Mesenteric fat pad (tissue), 1 donor: ENCODE measurements around the gene PLA2G2D. TPM values are rescaled to one million over a fixed set of nuclear protein-coding genes. Genes with fewer than 3 reads are reported as not detected.

Experiments
- DNase-seq: peaks from one replicate; pipeline ENCODE4 v3.0.0-alpha.2; 2020; ENCODE audit warnings: low spot score
- long read RNA-seq: library from polyadenylated mRNA; unstranded; transcript quantifications from one replicate; pipeline ENCODE4 v2.0.0, GENCODE V29; 2020
- total RNA-seq: library from RNA; stranded (reverse); fragmentation: NEBNext Ultra II Directional; extraction: Animal tissue kit (Norgen Biotek cat#: 25700); gene quantifications from one replicate; pipeline ENCODE4 v1.2.1, GENCODE V29; 2021
- donor health status: DM: yes; HTN: yes; CAD: no.

PLA2G2D gene, protein sequence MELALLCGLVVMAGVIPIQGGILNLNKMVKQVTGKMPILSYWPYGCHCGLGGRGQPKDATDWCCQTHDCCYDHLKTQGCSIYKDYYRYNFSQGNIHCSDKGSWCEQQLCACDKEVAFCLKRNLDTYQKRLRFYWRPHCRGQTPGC
- not detected for total RNA-seq
- long read RNA-seq, result 0 reads

DNA sequence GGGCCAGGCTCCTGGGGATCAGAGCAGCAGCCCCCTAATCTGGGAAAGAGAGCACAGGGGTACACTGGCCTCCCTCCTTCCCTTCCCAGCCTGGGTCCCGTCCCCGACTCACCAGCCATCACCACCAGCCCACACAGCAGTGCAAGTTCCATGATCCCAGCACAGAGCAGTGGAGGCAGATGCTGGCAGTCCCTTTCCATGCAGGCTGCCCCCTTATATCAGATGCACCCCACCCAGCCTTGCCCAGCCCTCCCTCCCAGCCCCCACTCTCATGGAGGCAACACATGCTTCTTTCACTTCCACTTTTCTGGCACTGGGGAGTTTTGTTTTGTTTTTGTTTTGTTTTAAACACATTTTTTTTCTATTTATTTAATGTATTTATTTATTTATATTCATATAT lies at the start of gene PLA2G2D:
PLA2G2D (minus strand) TSS at position 190 of the 400 bp plus-strand sequence; CDS start at position 152, 38 bp downstream.
- no peak for DNase-seq

DNA sequence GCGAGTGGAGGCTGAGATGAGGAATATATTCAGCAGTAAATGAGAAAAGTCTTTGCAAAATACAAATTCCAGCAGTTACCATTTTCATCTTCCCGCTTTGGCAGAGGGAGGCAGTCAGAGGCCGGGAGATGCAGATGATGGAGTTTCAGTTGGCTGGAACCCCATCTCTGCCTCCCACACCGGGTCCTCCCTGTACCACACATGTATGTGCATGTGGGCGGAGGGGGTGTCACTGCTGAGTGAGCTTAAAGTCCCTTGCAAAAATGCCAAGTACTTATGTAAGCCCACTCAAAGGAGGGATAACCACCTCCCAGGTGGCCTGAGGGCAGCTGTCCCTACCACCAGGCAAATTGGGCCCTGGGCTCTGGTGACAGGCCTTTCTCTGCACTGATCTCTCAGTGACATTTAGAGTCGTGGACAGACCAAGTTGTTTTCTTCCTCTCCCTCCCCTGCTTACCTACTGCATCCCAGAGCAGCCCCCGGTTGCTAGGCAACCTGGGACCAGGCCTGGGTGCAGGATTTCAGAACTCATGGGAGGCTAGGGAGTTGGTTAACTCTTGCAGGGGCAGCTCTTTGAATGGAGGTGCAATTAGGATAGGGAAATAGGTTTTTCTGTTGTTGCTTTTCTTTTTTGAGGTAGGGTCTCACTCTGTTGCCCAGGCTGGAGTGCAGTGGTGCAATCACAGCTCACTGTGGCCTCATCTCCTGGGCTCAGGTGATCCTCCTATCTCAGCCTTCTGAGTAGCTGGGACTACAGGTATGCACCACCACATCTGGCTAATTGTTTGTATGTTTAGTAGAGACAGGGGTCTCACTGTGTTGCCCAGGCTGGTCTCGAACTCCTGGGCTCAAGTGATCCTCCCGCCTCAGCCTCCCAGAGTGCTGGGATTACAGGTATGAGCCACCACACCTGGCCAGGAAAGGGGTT lies 49.5 kb upstream of the PLA2G2D start:
- no peak for DNase-seq

DNA sequence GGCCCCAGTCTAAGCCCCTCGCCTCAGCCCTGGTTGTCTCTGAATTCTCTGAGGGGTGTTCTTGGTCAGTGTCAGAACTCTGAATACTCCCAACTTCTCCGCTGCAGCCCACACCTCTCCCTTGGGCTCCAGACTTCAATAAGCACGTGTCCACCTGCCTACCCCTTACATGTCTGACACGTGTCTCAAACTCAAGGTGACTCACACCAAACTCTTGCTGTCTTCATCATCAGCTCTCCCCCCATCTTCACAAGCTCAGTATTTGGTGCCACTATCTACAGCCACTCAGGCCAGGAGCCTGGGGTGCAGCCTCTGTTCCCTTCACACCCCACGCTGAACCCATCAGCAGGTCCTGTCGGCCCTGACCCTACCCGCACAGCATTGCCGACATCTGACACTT lies 47.8 kb upstream of the PLA2G2D start:
- no peak for DNase-seq

GRCh38 chr1:20166051-20166450 lies 46.7 kb upstream of the PLA2G2D start:
- no peak for DNase-seq

GRCh38 chr1:20165522-20165951 lies 46.2 kb upstream of the PLA2G2D start:
- no peak for DNase-seq

- no peak for DNase-seq
These were observed 45.4 kb upstream of the PLA2G2D start for GRCh38 chr1:20164694-20165202.

DNA sequence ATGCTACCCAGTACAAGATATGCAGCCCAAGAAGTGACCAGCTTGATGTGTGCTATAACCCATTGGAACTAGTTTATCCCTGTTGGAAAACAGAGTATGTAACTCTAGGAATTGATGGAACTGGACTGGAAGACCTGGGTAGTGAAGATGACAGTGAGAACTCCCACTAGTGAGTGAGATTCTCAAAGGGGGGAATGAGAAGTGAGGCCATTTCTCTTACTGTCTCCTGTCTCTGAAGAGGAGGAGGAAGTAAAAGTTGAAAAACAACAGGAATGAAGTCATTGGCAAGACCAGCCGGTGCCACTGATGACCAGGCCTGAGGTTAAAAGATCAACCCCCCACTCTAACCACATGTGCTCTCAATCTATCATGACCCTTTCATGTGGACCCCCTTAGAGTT lies 40.7 kb upstream of the PLA2G2D start:
- DNase-seq, result no peak

DNA sequence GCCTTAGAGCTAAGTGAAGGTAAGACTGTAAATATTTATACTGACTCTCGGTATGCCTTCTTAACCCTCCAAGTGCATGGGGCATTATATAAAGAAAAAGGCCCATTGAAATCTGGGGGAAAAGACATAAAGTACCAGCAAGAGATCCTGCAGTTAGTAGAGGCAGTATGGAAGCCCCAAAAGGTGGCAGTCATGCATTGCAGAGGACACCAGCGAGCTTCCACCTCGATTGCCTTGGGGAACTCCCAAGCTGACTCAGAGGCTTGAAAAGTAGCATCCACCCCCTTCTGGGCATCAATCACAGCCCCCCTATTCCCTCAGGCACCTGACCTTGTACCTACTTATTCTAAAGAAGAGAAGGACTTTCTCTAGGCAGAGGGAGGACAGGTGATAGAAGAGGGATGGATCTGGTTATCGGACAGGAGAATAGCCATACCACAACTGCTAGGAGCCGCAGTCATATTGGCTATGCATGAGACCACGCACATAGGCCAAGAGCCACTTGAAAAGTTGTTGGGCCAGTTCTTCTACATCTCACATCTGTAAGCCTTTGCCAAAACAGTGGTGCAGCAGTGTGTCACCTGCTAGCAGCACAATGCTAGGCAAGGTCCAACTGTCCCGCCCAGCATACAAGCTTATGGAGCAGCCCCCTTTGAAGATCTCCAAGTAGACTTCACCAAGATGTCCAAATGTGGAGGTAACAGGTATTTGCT lies 39.2 kb upstream of the PLA2G2D start:
- DNase-seq, result no peak

- peak; percentile 86 for DNase-seq
These were observed 35.0 kb upstream of the PLA2G2D start for GRCh38 chr1:20154301-20154831.

- DNase-seq, result peak; percentile 86
These were observed 33.7 kb upstream of the PLA2G2D start for GRCh38 chr1:20153000-20153418.

- DNase-seq, result no peak
These were observed 33.2 kb upstream of the PLA2G2D start for GRCh38 chr1:20152599-20152930.

GRCh38 chr1:20151906-20152598 lies 32.7 kb upstream of the PLA2G2D start:
- peak; percentile 95 for DNase-seq

DNA sequence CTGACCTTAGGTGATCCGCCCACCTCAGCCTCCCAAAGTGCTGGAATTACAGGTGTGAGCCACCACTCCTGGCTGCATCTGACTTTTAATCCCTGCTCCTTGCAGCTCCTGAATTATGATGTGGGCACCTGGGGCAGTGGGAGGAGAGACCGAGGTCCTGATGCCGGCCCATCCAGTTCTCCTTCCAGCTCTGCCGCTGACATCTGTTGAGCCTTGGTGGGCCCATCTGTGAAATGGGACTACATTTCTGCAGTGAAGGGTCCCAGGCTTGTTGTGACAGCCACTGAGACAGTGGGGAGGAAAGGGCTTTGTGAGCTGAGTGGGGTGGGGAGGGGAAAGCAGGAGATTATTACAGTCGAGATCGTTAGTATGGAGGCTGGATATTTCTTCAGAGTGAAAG lies 31.6 kb upstream of the PLA2G2D start:
- no peak for DNase-seq

DNA sequence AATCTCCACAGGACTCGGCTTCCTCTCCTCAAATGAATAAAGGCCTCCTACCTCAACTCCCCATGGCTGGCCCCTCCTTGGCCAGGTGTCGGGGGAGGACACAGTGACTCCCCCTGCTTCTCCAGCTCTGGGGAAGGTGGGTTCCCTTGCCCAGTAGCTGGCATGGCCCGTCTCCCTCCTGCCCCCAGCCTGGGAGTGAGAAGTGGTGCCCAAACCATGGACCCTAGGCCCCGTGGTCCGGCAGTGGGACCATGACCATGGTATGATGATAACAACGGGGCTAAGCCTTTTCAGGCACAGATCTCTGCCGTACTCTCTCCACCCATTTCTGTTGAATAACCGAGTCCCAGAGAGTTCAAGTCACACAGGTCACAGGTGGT lies 31.0 kb upstream of the PLA2G2D start:
- DNase-seq, result no peak

DNA sequence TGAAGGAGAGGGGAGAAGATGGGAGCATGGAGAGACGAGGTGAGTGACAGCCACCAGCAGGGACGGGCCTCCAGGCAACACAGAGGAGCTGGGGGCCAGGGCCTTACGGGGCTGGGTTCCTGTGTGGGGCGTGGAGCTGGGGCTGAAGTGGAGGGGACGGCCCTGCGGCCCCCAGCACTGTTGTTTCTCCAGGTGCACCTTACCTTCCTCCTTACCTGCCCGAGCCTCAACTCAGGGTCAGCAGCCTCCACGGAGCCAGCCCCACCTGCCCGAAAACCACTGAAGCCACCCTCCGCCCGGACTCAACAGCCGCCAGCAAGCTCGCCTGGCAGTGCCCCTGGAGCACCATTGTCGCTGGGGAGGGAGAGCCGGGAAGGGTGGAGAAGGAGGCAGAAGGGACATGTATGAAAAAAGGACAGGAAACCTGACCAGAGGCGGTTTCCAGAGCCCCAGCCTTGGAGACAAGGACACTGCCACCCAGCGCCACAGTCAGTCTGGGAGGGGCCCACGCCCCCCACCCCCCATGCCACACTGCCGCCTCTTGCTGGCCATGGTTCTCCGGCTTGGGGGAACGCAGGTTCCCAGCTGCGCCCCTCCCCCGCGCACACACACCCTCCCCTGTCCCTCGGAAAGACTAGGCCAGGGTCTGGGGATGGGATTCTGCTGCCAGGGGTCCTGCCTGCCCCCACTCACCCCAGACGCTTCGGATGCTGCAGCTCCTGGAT lies 30.4 kb upstream of the PLA2G2D start:
- no peak for DNase-seq

DNA sequence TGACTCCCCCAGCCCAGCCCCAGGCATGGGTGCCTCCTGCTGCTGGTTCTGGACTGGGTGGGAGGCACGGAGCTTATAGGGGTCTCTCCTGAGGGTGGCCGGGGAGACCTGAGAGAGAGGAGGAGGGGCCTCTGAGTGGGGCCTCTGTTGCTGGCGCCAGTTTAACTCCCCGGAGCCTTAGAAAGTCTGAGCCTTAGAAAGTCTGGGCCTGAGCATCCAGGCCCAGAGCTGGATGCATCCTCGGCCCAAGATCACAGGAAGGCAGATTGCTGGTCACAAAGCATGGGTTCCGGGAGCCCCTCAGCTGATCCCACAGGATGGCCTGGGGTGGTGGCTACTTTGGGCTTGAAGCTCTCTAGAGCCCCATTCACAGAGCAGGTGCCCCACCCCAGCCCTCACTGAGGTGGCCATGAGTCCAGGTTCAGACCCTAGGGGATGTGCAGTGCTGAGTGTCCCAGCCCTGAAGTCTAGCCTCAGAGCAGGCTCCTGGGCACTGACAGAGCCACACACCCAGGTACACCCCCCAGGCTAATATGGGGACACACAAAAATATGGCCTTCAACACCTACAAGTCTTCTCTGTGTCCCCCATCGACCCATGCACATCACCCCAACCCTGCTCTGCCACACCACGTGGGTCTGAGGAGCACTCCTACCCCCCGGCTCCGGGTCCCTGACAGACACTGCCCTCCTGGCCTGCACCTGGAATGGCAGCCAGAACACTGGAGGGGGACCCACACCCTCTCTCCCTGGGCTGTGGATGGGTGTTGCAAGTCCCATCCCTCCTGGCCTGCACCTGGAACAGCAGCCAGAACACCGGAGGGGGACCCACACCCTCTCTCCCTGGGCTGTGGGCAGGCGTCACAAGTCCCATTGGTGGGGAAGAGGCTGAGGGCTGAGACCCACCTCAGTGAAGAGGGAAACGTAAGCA lies 29.5 kb upstream of the PLA2G2D start:
- no peak for DNase-seq

GRCh38 chr1:20147846-20148570 lies 28.7 kb upstream of the PLA2G2D start:
- no peak for DNase-seq

DNA sequence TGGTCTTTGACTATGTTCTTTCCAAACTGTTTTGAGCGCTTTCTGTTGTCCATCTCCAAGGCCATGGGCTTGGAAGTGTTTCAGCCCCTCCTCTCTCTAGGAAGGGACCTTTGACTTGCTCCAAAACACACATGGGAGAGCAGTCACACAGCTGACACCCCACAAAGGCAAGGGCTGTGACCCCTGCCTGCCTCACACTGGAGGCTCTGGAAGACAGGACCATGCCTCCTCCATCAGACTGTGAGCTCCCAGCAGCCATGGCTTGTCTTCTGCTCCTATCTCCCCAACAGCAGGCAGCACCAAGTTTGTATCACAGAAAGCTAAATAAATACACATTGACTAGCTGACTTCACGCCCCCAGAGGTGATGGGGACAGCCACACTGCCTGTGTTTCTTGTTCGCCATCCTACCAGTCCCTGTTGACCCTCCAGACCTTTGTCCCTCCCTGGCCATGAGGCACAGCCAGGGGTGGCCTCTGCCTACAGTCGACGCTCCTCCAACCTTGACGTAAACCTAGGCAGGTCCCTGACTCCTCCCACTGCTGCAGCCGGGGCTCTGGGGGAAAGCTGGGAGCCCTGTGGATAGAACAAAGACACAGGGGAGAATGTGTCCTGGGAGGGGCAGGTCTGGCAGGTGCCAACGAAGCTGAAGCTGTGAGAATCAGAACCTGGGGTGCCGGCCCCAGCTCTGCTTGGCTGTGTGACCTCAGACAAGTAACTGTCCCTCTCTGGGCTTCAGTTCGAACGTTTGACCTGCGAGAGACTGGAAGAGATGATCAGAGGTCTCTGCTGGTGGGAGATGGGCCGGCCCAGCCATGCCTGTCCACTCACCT lies 24.6 kb upstream of the PLA2G2D start:
- DNase-seq, result no peak
